ENCODE data around the gene PPP1R14B. TPM values are rescaled to one million over a fixed set of nuclear protein-coding genes. Genes with fewer than 3 reads are reported as not detected.

The PPP1R14B gene
- total RNA-seq, 4 donors from 2014 or later: 178 to 230 (median 203) TPM

DNA sequence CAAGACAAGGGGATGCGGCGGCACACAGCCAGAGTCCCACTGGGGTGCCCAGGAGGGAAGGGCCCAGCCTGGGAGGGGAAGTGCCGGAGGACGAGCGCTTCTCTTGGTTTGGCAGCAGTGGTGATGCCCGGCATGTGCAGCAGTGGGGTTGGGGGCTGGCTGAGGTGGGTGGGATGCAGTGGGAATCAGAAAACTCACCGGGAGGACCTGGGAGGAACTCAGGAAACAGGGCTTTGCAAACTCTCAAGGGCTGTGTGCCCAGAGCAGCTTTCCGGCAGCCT is 37.2 kb downstream of the PPP1R14B start:
- 85 to 86% methylated on average over 8 of the region's 8 CpGs for WGBS, 2 donors
- no peak overlapping the region for H3K4me3 ChIP-seq (ENCODE audit: low read depth, poor library complexity, severe bottlenecking)
- no peak for DNase-seq (ENCODE audit: low spot score in 2 of 2)
- intact Hi-C loops (cut with DNase I; ENCODE audit: low total_unique reads): loop anchor here (5.0 kb wide), 2 partner anchors 93 to 728 kb away; partner anchors contain the start of genes CATSPERZ and GPHA2
- TF ChIP-seq POLR2A (IDR thresholded peaks at IDR 0.05): no peak
- TF ChIP-seq, protein P1, sequence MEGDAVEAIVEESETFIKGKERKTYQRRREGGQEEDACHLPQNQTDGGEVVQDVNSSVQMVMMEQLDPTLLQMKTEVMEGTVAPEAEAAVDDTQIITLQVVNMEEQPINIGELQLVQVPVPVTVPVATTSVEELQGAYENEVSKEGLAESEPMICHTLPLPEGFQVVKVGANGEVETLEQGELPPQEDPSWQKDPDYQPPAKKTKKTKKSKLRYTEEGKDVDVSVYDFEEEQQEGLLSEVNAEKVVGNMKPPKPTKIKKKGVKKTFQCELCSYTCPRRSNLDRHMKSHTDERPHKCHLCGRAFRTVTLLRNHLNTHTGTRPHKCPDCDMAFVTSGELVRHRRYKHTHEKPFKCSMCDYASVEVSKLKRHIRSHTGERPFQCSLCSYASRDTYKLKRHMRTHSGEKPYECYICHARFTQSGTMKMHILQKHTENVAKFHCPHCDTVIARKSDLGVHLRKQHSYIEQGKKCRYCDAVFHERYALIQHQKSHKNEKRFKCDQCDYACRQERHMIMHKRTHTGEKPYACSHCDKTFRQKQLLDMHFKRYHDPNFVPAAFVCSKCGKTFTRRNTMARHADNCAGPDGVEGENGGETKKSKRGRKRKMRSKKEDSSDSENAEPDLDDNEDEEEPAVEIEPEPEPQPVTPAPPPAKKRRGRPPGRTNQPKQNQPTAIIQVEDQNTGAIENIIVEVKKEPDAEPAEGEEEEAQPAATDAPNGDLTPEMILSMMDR (IDR thresholded peaks at IDR 0.05): no peak

- intact Hi-C loops (cut with DNase I; ENCODE audit: low total_unique reads): loop anchor here (5.0 kb wide), 2 partner anchors 93 to 728 kb away; partner anchors contain the start of genes CATSPERZ and GPHA2
- TF ChIP-seq, protein P1 (IDR thresholded peaks at IDR 0.05): no peak
- no peak for TF ChIP-seq POLR2A (IDR thresholded peaks at IDR 0.05)
- no peak overlapping the region for H3K4me3 ChIP-seq (ENCODE audit: low read depth, poor library complexity, severe bottlenecking)
- WGBS, 2 donors: 85 to 87% methylated on average over 17 to 18 of the region's 18 CpGs
- DNase-seq (ENCODE audit: low spot score in 2 of 2): no peak
These were observed 37.8 kb downstream of the PPP1R14B start for GRCh38 chr11:64208796-64209562.

DNA sequence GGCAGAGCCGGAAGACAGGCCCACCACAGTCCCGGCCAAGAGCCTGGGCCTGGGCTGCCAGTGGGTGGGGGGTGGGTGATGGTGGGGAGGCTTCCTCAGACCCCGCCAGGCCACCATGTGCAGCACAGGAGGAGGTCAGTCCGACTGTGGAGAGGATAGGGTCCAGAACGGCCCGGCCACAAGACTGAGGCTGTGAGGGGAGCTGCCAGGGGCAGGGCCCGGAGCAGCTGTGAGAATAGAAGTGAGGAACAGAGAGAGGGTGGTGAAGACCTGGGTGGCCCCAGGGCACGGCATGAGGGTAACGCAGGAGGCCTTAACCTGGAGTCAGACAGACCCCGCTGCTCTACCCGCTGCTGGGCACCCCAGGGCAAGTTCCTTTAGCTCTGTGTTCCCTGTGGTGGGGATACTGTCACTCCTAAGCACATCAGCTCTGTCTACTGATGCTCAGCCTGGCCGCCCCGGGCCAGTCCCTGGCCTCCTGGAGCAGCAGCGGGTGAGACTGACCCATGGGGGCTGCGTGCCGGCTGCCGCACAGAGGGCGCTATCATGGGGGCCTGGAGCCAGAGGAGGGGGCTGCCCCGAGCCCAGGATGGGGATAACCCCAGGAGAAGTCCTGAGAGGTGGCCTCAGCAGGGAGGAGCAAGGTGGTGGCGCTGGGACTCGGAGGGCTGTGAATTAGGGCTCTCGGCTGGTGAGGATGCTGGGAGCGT is 38.5 kb downstream of the PPP1R14B start:
- WGBS, 2 donors: 77 to 88% methylated on average over 20 to 23 of the region's 23 CpGs
- intact Hi-C loops (cut with DNase I; ENCODE audit: low total_unique reads): loop anchor here (5.0 kb wide), 2 partner anchors 94 to 729 kb away; partner anchors contain the start of genes CATSPERZ and GPHA2
- H3K4me3 ChIP-seq (ENCODE audit: low read depth, poor library complexity, severe bottlenecking): no peak overlapping the region
- no peak for DNase-seq (ENCODE audit: low spot score in 2 of 2)
- TF ChIP-seq POLR2A (IDR thresholded peaks at IDR 0.05): no peak
- TF ChIP-seq, protein P1 (IDR thresholded peaks at IDR 0.05): no peak

DNA sequence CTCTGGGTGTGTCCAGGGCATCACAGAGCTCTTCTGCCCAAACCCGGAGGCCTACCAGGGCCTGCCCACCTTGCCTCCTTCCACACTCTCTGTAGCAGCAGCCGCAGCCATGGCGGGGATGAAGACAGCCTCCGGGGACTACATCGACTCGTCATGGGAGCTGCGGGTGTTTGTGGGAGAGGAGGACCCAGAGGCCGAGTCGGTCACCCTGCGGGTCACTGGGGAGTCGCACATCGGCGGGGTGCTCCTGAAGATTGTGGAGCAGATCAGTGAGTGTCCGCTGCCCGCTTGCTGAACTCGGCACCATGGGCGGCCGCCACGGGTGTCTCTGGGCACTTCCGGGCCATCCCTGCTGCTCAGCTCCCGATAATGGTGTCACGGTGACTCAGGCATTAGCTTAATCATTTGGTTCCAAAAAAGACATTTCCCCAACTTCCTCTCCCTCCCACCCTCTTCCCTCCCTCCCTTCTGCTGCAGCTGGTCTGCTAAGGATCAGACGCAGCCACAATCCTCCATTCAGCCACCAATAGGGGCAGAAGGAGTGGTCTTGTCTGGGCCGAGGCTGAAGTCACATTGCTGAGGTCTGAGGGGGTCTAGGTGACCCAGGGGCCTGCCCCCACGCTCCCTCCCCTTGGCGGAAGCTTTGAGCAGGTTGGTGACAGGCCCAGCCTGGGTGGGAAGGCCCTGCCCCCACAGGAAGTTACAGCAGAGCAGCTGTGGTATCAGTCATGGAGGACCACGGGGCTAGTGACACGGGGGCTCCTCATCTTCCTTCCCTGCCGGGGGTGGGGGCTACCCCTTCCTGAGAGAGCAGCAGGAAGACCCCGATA is 39.3 kb downstream of the PPP1R14B start:
- TF ChIP-seq POLR2A (IDR thresholded peaks at IDR 0.05): no peak
- TF ChIP-seq, protein P1 (IDR thresholded peaks at IDR 0.05): no peak
- 52 to 55% methylated on average over 27 to 29 of the region's 30 CpGs for WGBS, 2 donors
- intact Hi-C loops (cut with DNase I; ENCODE audit: low total_unique reads): loop anchor here (5.0 kb wide), 2 partner anchors 95 to 730 kb away; partner anchors contain the start of genes CATSPERZ and GPHA2
- peak overlapping the region; percentile 20 for H3K4me3 ChIP-seq (ENCODE audit: low read depth, poor library complexity, severe bottlenecking)
- DNase-seq (ENCODE audit: low spot score in 2 of 2): peak; percentile 58 to 92

DNA sequence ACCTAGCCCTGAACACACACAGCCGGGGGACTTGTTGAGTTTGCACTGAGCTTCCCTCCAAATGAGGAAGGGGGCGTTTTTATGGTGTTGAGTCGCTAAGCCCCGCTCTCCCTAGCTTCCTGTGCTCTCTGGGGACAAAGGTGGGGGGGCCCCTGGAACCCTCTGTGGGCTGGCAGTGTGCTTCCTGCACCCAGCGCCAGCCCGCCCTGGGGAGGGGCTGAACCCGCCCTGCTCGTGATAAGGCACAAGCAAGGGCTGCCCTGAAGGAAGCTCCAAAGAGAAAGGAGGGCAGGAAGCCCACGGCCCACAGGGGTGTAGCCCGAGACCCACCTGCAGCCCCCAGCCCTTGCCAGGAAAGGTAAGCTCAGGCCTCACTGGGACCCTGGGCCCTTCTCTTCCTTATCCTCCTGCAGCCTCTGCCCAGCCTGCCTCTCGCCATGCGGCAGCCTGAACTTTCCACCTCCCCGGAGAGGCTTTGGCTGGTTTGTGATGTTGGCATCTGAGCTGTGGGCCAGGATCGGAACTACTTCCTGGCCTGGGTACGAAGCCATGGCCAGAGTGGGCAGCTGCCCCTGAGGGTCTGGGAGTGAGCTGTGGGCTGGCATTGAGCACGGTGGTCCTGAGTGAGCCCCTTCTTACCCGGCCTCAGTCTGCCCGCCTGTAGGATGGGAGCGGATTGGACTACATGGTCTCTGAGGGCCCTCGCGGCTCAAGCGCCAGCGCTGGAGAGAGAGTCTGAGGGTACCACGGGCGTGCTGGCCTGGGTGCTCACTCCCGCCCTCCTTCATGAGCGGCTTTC is 40.1 kb downstream of the PPP1R14B start, which contains the start of gene FERMT3:
FERMT3 (plus strand) TSS at position 265 of the 799 bp plus-strand sequence. CDS start 644 bp downstream, outside the sequence.
- TF ChIP-seq, protein P1 (IDR thresholded peaks at IDR 0.05): no peak
- no peak for TF ChIP-seq POLR2A (IDR thresholded peaks at IDR 0.05)
- DNase-seq (ENCODE audit: low spot score in 2 of 2): peak; percentile 68 to 92
- 77% methylated on average over 14 to 27 of the region's 27 CpGs for WGBS, 2 donors
- H3K4me3 ChIP-seq (ENCODE audit: low read depth, poor library complexity, severe bottlenecking): peak within 1 kb of the TSS; percentile 20
- intact Hi-C loops (cut with DNase I; ENCODE audit: low total_unique reads): loop anchor here (5.0 kb wide), 2 partner anchors 96 to 731 kb away; partner anchors contain the start of genes CATSPERZ and GPHA2

Data from lower leg skin (tissue), 4 donors.